Transverse colon (tissue), 3 donors: ENCODE measurements around the gene RAB4B.

Experiments used
- CTCF ChIP-seq, 5 experiments: fragments of 200-600 bp in 3 of 5; fragments of 450-650 bp in 2 of 5; sonication (generic) in 3 of 5; IDR thresholded peaks; 1 replicate in 2 of 5; 2 replicates in 3 of 5; pipeline ENCODE4 v1.5.1; 2016 to 2017; ENCODE audit warnings: antibody characterized with exemption in 5 of 5, inconsistent platforms in 3 of 5, mild to moderate bottlenecking in 2 of 5, moderate library complexity in 1 of 5
- POLR2A ChIP-seq: fragments of 450-650 bp; IDR thresholded peaks from one replicate; pipeline ENCODE4 v1.6.1; 2016; ENCODE audit warnings: antibody characterized with exemption, mild to moderate bottlenecking, moderate library complexity

GRCh38 chr19:40735013-40735771 is 42.9 kb upstream of the RAB4B start:
- TF ChIP-seq POLR2A (no peak), CTCF (IDR thresholded peaks at IDR 0.05) (no peak)
